Neural progenitor cell (in vitro differentiated cells): Measurements from ENCODE around the gene RIPPLY2. TPM values are rescaled to one million over a fixed set of nuclear protein-coding genes. Genes with fewer than 3 reads are reported as not detected.
A peak's percentile ranks its signal among the peaks of the same experiment; 100 is the strongest.

Source experiments
- DNase-seq: peaks from one replicate; pipeline ENCODE4 v3.0.0-alpha.2; 2016; ENCODE audit warnings: low spot score
- H2AFZ ChIP-seq: fragments of 200-600 bp; sonication (generic); replicated peaks from 2 replicates; pipeline ENCODE4 v1.6.1; 2016; ENCODE audit warnings: antibody characterized with exemption
- H3F3A ChIP-seq: fragments of 200-600 bp; sonication (generic); 2 replicates; pipeline ENCODE4 v1.6.1; 2016; ENCODE audit warnings: antibody characterized with exemption, low read depth
- H3K27ac ChIP-seq: fragments of 200-600 bp; sonication (generic); 2 replicates; pipeline ENCODE4 v1.5.1; 2016; ENCODE audit warnings: mild to moderate bottlenecking
- H3K27me3 ChIP-seq: fragments of 200-600 bp; sonication (generic); 2 replicates; pipeline ENCODE4 v1.6.1; 2016; ENCODE audit warnings: mild to moderate bottlenecking, moderate library complexity
- H3K36me3 ChIP-seq: fragments of 200-600 bp; sonication (generic); 2 replicates; pipeline ENCODE4 v1.5.1; 2016
- H3K4me1 ChIP-seq: fragments of 200-600 bp; sonication (generic); 2 replicates; pipeline ENCODE4 v1.6.1; 2016; ENCODE audit warnings: mixed run types
- H3K4me2 ChIP-seq: fragments of 200-600 bp; sonication (generic); 2 replicates; pipeline ENCODE4 v1.6.1; 2016
- H3K4me3 ChIP-seq: fragments of 200-600 bp; sonication (generic); 2 replicates; pipeline ENCODE4 v1.5.1; 2016
- H3K79me2 ChIP-seq: fragments of 200-600 bp; sonication (generic); 2 replicates; pipeline ENCODE4 v1.6.1; 2016; ENCODE audit warnings: low read depth
- H3K9ac ChIP-seq: fragments of 200-600 bp; sonication (generic); 2 replicates; pipeline ENCODE4 v1.6.1; 2016
- H3K9me3 ChIP-seq: fragments of 200-600 bp; sonication (generic); 2 replicates; pipeline ENCODE4 v1.5.1; 2016; ENCODE audit warnings: low read depth
- H4K20me1 ChIP-seq: fragments of 200-600 bp; sonication (generic); 2 replicates; pipeline ENCODE4 v1.6.1; 2016; ENCODE audit warnings: low read depth
- H3K27ac Mint-ChIP-seq: 3 replicates; pipeline ENCODE4 v1.8.0; 2021; ENCODE audit warnings: mixed read lengths
- H3K27me3 Mint-ChIP-seq: 2 replicates; pipeline ENCODE4 v1.8.0; 2022; ENCODE audit warnings: low read depth, mild to moderate bottlenecking, inconsistent platforms, moderate library complexity, mixed read lengths; ENCODE audit not compliant: insufficient read depth
- H3K36me3 Mint-ChIP-seq: 3 replicates; pipeline ENCODE4 v1.8.0; 2021; ENCODE audit warnings: mixed read lengths
- H3K4me1 Mint-ChIP-seq: 3 replicates; pipeline ENCODE4 v1.8.0; 2021; ENCODE audit warnings: mixed read lengths
- H3K4me3 Mint-ChIP-seq: 3 replicates; pipeline ENCODE4 v1.8.0; 2021; ENCODE audit warnings: mild to moderate bottlenecking, moderate library complexity, mixed read lengths
- H3K9me3 Mint-ChIP-seq: 3 replicates; pipeline ENCODE4 v1.8.0; 2020; ENCODE audit warnings: mixed read lengths
- EZH2 ChIP-seq: fragments of 200-600 bp; sonication (generic); IDR thresholded peaks from 2 replicates; pipeline ENCODE4 v1.6.1; 2017; ENCODE audit warnings: antibody characterized with exemption, mild to moderate bottlenecking, moderate library complexity
- EZH2phosphoT487 ChIP-seq: fragments of 200-600 bp; sonication (generic); IDR thresholded peaks from 2 replicates; pipeline ENCODE4 v1.6.1; 2017; ENCODE audit warnings: antibody characterized with exemption
- total RNA-seq: library from RNA; depleted of rRNA; stranded (reverse); fragments of >200 nt; gene quantifications from 2 replicates; pipeline ENCODE4 v1.2.3, GENCODE V29; 2015; ENCODE audit warnings: low replicate concordance
- TF ChIP-seq, protein P1 (sequence below): fragments of 200-600 bp; sonication (generic); IDR thresholded peaks from 2 replicates; pipeline ENCODE4 v1.5.1; 2017; ENCODE audit warnings: antibody characterized with exemption, mild to moderate bottlenecking

The RIPPLY2 gene
- total RNA-seq, 1 donor from 2014 or later = not detected

DNA sequence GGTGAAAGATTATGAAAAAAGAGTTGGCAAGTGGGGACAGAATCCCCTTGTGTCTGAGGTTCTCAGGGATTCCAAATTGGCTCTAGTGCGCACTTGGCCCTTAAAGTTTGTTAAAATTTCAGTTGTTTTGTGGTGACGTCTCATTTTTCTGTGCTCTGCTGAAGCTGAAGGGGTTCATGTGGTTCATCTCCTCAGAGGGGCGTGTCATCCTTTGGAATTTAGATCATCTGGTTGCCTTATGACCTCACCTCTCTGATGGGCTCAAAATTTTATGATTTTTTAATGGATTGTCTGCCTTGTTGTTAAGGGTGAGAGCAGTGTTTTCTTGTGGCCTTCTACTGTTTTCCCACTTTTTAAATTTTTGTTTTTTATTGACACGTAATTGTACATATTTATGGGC, 26.6 kb downstream of the RIPPLY2 start:
- Histone ChIP-seq H3F3A (no peaks in the 10 kb centered on the region), H3K4me1 (peaks cover 13% of the 10 kb centered on the region), H3K9ac (no peak overlapping the region), H2AFZ (no peak overlapping the region), H4K20me1 (no peaks in the 10 kb centered on the region), H3K27me3 (no peaks in the 10 kb centered on the region), H3K9me3 (no peaks in the 10 kb centered on the region), H3K27ac (no peak overlapping the region), H3K4me3 (no peak overlapping the region), H3K79me2 (no peaks in the 10 kb centered on the region), H3K4me2 (no peak overlapping the region), H3K36me3 (no peaks in the 10 kb centered on the region)
- Mint-ChIP-seq H3K4me1 (peaks cover 7% of the 10 kb centered on the region), H3K9me3 (no peaks in the 10 kb centered on the region), H3K4me3 (no peak overlapping the region), H3K36me3 (no peaks in the 10 kb centered on the region), H3K27ac (no peak overlapping the region), H3K27me3 (no peaks in the 10 kb centered on the region)
- no peak for DNase-seq
- TF ChIP-seq EZH2phosphoT487 (no peak), EZH2 (no peak)
- TF ChIP-seq, protein P1, sequence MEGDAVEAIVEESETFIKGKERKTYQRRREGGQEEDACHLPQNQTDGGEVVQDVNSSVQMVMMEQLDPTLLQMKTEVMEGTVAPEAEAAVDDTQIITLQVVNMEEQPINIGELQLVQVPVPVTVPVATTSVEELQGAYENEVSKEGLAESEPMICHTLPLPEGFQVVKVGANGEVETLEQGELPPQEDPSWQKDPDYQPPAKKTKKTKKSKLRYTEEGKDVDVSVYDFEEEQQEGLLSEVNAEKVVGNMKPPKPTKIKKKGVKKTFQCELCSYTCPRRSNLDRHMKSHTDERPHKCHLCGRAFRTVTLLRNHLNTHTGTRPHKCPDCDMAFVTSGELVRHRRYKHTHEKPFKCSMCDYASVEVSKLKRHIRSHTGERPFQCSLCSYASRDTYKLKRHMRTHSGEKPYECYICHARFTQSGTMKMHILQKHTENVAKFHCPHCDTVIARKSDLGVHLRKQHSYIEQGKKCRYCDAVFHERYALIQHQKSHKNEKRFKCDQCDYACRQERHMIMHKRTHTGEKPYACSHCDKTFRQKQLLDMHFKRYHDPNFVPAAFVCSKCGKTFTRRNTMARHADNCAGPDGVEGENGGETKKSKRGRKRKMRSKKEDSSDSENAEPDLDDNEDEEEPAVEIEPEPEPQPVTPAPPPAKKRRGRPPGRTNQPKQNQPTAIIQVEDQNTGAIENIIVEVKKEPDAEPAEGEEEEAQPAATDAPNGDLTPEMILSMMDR = no peak

DNA sequence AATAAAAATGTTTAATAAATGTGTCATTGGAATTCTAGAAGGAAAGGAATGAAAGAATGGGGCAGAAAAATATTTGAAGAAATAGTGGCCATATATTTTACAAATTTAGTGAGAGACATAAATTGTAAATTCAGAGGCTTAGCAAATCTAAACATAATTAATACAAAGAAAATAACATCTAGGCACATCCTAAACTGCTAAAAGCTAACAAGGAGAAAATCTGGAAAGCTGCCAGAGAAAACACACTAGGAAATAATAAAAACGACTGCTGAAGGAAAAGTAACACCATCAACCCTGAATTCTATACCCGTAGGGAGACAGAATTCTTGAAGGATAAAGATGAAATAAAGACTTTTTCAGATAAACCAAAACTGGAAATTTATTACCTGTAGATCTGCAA, 30.1 kb downstream of the RIPPLY2 start:
- Mint-ChIP-seq H3K36me3 (no peaks in the 10 kb centered on the region), H3K27ac (no peak overlapping the region), H3K27me3 (no peaks in the 10 kb centered on the region), H3K4me3 (no peak overlapping the region), H3K4me1 (peaks cover 2% of the 10 kb centered on the region), H3K9me3 (no peaks in the 10 kb centered on the region)
- H3K36me3 ChIP-seq = no peaks in the 10 kb centered on the region
- H4K20me1 ChIP-seq = no peaks in the 10 kb centered on the region
- no peak overlapping the region for H3K4me2 ChIP-seq
- no peak overlapping the region for H3K9ac ChIP-seq
- H2AFZ ChIP-seq = no peak overlapping the region
- H3K4me1 ChIP-seq = no peaks in the 10 kb centered on the region
- TF ChIP-seq EZH2 = no peak
- TF ChIP-seq, protein P1 = no peak
- TF ChIP-seq EZH2phosphoT487 = no peak
- no peaks in the 10 kb centered on the region for H3K27me3 ChIP-seq
- DNase-seq = no peak
- H3K9me3 ChIP-seq = no peaks in the 10 kb centered on the region
- H3K79me2 ChIP-seq = no peaks in the 10 kb centered on the region
- no peak overlapping the region for H3K4me3 ChIP-seq
- H3K27ac ChIP-seq = no peak overlapping the region
- no peaks in the 10 kb centered on the region for H3F3A ChIP-seq

DNA sequence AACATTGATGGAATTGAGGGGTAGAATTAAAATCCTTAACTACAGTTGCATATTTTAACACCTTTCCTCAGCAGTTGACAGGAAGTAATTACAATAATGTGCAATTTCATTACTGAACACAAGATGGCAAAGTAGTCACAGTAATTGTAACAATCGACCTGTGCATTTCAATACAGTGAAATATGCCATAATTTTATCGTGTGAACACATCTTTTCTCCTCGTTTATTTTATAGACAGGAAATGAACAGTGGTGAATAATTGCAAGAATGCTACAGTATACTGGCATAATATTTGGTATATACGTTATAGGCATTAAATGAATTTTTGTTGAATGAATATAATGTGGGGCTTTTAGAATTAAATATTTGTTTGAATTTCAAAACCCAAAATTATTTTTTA, 31.4 kb downstream of the RIPPLY2 start:
- Mint-ChIP-seq H3K27me3 (no peaks in the 10 kb centered on the region), H3K36me3 (no peaks in the 10 kb centered on the region), H3K4me3 (no peak overlapping the region), H3K27ac (no peak overlapping the region), H3K9me3 (no peaks in the 10 kb centered on the region), H3K4me1 (peaks cover 2% of the 10 kb centered on the region)
- H3K9me3 ChIP-seq = no peaks in the 10 kb centered on the region
- no peaks in the 10 kb centered on the region for H3K36me3 ChIP-seq
- TF ChIP-seq, protein P1 = peak; percentile 81
- no peak for TF ChIP-seq EZH2phosphoT487
- TF ChIP-seq EZH2 = no peak
- H4K20me1 ChIP-seq = no peaks in the 10 kb centered on the region
- H3K79me2 ChIP-seq = no peaks in the 10 kb centered on the region
- DNase-seq = peak; percentile 47
- H3K9ac ChIP-seq = no peak overlapping the region
- no peak overlapping the region for H3K27ac ChIP-seq
- no peak overlapping the region for H2AFZ ChIP-seq
- no peaks in the 10 kb centered on the region for H3F3A ChIP-seq
- H3K4me2 ChIP-seq = no peak overlapping the region
- H3K4me3 ChIP-seq = no peak overlapping the region
- H3K27me3 ChIP-seq = no peaks in the 10 kb centered on the region
- no peaks in the 10 kb centered on the region for H3K4me1 ChIP-seq

DNA sequence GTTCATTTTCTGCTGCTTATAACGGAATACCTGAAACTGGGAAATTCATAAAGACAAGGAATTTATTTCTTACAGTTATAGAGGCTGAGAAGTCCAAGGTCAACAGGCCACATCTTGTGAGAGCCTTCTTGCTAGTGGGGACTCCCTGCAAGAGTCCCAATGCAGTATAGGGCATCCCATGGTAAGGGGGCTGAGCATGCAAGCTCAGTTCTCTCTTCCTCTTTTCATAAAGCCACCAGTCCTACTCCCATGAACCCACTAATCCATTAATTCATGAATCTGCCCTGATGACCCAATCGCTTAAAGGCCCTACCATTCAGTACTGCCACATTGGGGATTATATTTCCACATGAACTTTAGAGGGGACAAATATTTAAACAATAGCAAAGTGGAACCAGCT, 32.8 kb downstream of the RIPPLY2 start:
- Mint-ChIP-seq H3K9me3 (no peaks in the 10 kb centered on the region), H3K4me3 (no peak overlapping the region), H3K4me1 (peaks cover 2% of the 10 kb centered on the region), H3K27me3 (no peaks in the 10 kb centered on the region), H3K36me3 (no peaks in the 10 kb centered on the region), H3K27ac (no peak overlapping the region)
- Histone ChIP-seq H3K79me2 (no peaks in the 10 kb centered on the region), H3K36me3 (no peaks in the 10 kb centered on the region), H3F3A (no peaks in the 10 kb centered on the region), H3K4me3 (no peak overlapping the region), H3K9me3 (no peaks in the 10 kb centered on the region), H3K4me1 (no peaks in the 10 kb centered on the region), H3K9ac (no peak overlapping the region), H4K20me1 (no peaks in the 10 kb centered on the region), H3K4me2 (no peak overlapping the region), H3K27me3 (no peaks in the 10 kb centered on the region), H3K27ac (no peak overlapping the region), H2AFZ (no peak overlapping the region)
- DNase-seq = no peak
- TF ChIP-seq, protein P1 = no peak
- TF ChIP-seq EZH2phosphoT487 = no peak
- no peak for TF ChIP-seq EZH2
